ENCODE results near the gene MAP3K6.
"Not testable (repeated sequence)": the region's sequence is repeated elsewhere in the genome, so short reads cannot be mapped to it uniquely, and the experiment has no call there.

Gene MAP3K6, protein sequence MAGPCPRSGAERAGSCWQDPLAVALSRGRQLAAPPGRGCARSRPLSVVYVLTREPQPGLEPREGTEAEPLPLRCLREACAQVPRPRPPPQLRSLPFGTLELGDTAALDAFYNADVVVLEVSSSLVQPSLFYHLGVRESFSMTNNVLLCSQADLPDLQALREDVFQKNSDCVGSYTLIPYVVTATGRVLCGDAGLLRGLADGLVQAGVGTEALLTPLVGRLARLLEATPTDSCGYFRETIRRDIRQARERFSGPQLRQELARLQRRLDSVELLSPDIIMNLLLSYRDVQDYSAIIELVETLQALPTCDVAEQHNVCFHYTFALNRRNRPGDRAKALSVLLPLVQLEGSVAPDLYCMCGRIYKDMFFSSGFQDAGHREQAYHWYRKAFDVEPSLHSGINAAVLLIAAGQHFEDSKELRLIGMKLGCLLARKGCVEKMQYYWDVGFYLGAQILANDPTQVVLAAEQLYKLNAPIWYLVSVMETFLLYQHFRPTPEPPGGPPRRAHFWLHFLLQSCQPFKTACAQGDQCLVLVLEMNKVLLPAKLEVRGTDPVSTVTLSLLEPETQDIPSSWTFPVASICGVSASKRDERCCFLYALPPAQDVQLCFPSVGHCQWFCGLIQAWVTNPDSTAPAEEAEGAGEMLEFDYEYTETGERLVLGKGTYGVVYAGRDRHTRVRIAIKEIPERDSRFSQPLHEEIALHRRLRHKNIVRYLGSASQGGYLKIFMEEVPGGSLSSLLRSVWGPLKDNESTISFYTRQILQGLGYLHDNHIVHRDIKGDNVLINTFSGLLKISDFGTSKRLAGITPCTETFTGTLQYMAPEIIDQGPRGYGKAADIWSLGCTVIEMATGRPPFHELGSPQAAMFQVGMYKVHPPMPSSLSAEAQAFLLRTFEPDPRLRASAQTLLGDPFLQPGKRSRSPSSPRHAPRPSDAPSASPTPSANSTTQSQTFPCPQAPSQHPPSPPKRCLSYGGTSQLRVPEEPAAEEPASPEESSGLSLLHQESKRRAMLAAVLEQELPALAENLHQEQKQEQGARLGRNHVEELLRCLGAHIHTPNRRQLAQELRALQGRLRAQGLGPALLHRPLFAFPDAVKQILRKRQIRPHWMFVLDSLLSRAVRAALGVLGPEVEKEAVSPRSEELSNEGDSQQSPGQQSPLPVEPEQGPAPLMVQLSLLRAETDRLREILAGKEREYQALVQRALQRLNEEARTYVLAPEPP (N-terminal part only)

DNA sequence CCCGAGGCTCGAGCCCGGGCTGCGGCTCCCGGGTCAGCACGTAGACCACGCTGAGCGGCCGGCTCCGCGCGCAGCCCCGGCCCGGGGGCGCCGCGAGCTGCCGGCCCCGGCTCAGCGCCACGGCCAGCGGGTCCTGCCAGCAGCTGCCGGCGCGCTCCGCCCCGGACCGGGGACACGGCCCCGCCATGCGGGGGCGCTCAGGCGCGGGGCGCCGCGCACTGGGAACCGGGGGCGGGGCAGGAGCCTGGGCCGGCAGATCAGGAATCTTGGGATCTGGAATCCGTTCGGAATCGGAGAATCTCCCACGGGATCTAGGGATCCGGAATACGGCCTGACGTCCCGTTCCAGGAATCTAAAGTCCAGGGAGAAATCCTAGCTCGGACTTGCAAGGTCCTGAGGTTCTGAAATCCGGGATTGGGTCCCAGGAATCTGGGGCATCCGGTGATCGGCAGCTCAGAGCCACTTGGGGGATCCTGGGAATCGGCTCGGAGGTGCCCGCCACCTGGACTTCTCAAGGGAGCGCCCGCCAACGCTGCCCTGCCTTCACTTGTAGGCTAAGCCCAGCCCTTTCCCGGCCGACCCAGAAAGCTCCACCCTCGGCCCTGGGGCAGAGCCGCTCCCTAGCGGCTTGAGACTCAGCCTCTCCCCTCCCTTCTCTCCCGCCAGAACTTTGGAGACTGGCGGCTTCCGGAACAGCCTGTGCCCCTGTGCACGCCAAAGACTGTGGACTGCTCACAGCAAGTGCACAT is at the start of gene MAP3K6:
Gene MAP3K6, minus strand, starts transcription at position 551 of the 749 bp plus-strand sequence. Its CDS starts 364 bp downstream, at position 187.
- peak; percentile 45 to 70 (median 63) for DNase-seq

DNA sequence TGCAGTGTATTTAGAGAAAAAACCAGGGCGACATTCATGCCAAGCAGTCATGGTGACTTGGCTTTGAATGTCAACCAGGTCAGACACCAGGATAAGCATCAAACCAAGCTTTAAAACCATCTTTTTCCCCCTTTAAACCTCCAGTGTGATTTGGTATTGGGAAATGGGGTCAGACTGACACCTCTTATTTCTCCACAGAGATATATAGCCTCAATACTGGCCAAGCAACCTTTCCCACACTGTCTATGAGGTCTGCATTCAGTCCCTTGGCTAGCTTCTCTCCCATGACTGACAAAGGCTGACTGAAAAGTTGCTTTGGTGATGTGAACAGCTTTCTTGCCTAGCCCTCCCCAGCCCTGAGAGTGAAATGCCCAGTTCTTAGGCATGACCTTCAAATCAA is 47.3 kb upstream of the MAP3K6 start:
- no peak for DNase-seq

DNA sequence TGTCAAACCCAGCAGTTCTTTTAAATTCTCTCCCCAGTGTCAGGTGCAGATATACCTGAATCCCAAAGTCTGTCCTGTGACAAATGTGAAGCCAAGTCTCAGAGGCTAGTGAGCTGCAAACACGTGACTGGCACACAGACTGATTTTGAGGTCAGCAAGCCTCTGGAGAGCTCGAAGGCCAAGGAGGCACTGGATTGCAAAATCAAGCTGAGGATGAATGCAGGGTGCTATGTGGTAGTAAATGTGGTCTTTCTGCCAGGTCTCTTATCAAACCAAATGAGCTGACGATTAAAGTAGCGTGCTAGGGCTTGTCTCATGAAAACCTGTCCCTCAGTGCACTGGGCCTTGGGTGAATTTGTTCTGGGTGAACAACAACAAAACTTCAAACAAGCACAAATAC is 46.2 kb upstream of the MAP3K6 start:
- no peak for DNase-seq

DNA sequence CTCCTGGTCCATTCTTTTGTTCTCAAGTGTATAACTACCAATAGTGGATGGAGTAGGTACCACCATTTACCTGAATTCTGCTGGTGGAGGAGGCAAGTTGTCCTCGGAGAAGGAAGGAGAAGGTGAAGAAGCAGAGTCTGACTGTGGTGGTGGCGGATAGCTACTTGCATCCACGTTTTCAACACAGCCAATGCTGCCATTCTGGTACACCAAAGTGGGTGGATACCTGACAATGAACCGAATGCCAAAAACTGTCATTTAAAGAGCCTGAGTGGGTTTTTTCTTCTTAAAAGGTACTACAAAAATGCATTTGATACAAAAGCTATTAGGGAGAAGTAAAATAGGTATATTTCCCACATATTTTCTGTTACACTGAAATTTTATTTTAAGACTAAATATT is 45.7 kb upstream of the MAP3K6 start:
- DNase-seq: no peak

DNA sequence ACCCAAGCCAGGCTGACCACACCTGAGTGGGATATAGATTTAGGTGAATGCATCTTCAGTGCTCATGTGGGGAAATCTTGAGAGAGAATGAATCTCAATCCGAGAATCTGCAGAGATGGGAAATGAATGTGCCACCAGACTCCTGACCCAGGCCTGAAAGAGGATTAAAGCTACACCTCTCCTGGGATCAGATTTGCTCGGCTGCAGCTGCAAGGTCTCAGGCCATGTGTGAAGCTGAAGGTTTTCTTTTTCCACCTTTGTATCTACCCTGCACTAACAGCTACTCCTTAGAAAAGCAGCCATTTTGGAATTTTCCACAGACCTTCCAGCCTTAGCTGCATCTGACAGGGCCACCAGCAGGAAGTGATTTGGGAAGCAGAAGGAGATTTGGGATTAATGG is 43.9 kb upstream of the MAP3K6 start:
- no peak for DNase-seq

DNA sequence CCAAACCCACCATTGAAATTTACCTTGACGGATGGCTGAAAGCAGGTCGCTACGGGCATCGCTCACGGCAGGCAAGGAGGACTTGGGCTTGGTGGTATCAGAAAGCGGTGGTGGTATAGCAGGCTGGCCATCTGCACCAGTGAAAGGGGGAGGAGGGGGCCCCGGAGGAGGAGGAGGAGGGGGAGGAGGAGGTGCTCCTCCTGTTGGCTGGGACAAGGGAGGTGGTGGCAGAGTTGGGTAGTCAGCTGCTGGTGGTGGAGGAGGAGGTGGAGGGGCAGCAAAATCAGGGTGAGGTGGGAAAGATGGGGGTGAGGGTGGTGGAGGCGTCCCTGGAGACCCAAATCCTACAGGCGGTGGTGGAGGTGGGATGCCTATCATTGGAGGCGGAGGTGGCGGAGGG is 42.9 kb upstream of the MAP3K6 start:
- DNase-seq: no peak

DNA sequence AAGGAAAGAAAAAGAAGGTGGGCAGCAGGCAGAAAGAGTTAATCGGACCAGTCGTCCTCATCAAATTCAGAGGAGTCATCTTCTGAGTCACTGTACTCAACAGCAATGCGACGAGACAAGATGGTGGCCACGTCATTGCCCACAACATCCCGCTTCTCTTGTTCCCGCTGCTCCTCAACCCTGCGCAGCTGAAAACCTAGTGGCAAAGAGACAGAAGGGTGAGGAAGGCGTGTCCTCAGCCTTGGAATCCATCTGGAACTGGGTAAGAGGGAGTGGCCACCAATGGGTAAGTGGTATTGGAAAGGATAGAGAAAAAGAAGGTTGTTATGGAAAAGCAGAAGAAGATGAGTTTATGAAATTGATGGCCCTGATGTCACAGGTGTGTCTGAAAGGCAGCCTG is 41.4 kb upstream of the MAP3K6 start:
- no peak for DNase-seq

DNA sequence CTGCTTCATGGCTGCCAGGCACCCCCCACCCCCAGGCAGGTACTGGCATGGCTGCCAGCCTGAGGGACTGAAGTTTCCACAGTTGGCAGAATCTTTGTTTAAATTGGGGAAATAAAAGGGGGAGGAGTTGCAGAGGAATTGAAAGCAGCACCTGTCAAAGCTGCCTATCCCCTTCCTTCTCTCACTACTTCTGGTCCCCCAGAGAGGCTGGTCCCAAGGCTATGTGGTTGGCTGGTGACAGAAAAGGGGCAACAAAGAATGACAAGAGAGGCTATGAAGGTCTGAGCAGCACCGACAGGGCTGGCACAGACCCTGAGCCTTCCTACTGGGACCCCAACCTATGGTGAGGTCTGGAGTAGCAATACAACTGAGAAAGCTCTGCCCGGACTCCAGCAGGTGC is 40.0 kb upstream of the MAP3K6 start:
- DNase-seq: not testable (repeated sequence)

DNA sequence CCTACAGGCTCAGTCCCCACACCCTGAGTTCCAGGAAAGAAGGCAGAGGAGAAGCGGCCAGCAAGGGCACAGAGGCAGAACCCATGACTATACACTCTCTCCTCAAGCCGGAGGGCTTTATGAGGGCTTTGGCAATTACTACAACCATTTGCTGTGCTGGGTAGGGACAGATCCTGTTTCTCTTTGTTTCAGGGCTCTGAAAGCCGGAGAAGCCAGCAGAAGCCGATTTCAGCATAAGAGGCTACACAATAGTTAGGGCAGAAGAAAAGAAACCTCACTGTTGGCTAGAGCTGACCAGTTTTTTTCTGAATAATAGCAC is 39.6 kb upstream of the MAP3K6 start:
- no peak for DNase-seq

DNA sequence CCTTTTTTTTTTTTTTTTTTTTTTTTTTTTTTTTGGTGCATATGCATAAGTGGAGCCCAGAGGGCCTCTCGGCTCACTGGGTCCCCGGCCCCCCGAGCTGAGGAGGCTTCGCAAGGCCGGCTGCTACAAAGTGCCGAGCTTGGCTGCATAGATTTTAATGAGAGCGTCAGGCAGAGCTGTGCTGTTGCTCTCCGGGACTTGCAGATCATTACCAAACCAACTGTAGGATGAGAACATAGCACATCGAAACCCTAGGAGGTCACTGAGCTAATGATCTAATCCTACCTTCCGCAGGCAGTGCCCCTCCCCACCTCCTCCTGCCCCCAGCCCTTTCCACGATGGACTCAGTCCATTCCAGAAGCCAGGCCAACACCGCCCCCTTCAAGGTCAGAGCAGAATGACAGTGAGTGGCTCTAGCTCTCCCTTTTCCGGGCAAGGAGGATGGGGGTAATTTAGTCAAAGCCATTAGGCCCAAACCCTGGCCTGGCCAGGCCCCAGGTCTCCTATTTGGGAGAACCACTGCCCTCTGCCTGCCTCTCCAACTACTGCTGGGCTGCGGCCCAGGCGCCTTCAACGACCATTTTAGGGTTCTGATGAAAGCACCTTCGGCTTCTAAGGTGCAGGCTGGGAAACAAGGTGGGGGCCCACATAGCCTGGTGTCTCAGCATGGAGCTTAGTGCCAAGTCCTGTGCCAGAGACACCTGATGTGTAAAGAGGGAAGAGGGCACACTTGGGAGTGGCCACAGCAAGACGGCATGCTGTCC is 39.0 kb upstream of the MAP3K6 start:
- DNase-seq: not testable (repeated sequence)

DNA sequence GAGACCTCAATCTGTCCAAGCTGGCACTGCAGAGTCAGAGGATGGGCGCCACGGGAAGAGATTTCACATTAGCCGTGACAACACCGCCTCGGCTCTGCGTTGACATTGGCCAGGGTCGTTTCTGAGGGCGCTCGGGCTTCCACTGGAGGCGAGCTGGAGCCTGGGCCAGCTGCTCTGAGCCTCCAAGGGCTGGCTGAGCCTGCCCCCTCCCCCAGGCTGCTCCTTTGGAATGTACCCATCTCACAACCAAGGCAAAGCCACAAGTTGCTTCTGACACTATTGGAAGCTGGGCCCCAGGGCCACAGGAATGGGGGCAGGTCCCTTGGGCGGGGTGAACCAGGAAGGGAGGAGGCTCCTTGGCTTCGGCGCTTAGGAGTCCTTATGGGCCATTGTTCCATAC is 38.3 kb upstream of the MAP3K6 start:
- DNase-seq: no peak

DNA sequence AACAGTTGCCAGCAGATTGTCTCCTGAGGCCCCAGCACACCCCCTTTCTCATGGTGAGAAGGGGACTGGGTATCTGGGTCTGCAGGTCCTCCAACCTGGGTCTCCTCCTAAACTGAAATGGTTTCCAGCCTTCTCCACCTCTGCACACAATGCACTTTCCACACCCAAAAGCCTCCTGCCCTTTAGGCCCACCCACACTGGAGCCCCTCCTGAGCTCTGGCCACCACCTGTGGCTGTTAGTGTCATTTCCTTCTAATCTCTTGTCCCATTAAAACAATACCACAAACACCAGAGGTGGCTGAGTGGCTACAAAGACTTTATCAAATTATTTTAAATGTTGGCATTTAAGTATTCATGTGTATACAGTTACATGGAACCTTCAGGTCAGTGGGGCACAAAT is 37.2 kb upstream of the MAP3K6 start:
- DNase-seq: no peak

DNA sequence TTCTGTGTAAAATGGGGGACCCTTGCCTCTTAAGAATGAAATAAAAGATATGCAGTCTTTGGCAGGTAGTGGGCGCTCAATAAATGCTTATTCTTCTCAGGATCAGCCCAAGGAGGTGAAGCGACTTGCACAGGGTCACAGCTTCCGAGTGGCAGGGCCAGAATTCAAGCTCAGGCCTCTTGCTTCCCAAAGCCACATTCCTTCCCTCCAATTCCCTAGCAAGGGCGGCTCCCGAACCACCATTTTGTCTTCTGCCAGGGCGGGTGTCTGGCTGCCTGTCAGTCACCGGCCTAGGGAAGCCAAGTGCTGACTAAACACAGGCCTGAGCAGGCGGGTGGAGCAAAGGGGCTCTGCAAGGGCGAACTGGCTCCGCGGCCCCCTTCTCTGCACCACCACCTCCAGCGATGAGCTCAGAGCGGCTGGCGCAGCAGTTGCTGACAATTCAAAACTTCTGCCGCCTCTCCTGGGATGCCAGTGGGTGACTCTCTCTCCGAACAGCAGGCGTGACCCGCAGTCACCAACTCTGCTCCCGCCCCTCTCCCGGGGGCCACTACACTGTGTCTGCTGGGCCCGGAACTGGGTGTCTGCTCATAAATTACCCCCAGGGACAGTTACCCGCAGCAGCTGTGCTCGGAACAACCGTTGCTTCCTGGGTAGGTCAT is 36.4 kb upstream of the MAP3K6 start:
- no peak for DNase-seq

DNA sequence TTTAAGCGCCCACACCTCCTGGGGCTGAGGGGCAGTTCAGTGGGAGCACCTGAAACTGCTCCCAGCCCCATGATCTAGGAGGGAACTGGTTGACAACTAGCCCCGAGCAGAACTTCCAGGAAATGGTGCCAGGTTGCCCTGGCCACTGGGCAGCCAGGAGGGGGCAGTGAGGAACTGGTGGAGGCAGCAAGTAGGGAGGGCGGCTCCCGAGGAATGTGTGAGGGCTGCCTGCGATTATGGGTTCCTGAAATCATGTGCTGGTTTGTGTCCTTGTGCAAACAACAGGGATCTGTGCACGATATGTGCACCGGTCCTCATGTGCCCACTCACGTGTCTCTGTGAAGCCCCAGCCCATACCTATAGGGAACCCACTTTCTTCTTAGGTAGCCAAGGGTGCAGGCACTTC is 35.6 kb upstream of the MAP3K6 start:
- DNase-seq: no peak

DNA sequence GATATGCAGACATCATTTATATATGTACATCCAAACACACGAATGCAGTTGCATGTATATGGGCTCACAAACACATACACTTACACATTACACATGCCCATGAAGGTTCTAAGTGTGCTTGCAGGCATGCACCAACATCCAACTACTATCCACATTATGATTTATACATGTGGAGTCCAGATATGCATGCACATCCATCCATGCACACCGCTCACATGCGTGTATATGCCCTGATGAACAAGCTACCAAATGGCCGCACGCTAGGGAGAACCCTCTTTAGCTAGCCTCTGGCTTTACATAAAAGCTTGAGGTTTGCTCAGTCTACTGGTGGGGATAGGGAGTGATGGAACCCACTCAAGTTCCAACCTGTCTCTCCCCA is 34.2 kb upstream of the MAP3K6 start:
- DNase-seq: no peak

DNA sequence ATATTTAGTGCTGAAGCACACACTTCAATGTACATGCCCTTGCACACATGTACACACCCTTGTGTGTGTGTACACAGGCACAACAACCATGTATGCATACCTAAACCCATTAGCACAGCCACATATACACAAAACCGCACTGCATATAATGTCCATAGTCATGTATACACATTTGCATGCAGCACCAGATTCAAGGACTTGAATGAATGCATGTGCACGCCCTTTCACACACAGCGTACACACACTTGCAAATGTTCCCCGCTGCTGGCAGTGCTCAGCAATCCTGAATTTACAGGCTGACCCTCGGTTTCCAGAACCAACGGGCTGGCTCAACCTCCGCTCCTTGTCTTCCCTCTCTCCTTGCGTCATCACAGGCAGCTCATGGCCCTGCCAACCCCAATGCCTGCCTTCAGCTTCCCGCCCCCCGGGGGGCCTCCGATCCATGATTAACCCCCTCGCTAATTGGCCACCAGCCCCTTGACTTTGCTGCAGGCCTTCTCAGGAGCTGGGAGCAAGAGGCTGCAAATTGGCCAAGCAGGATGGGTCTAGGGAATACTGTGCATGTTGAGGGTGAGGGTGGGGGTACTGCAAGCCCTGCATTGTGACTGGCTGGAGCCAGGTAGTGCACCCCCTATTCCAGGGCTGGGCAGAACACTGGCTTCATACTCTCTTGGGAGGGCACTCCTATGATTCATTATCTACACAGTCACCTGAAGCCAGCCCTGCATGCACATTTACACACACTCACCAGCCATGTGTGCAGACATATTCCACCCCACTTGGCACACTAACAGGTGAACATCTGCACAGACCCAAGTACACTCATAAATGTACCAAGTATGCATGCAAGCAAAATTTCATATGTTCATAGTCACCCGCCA is 33.6 kb upstream of the MAP3K6 start:
- DNase-seq: no peak

DNA sequence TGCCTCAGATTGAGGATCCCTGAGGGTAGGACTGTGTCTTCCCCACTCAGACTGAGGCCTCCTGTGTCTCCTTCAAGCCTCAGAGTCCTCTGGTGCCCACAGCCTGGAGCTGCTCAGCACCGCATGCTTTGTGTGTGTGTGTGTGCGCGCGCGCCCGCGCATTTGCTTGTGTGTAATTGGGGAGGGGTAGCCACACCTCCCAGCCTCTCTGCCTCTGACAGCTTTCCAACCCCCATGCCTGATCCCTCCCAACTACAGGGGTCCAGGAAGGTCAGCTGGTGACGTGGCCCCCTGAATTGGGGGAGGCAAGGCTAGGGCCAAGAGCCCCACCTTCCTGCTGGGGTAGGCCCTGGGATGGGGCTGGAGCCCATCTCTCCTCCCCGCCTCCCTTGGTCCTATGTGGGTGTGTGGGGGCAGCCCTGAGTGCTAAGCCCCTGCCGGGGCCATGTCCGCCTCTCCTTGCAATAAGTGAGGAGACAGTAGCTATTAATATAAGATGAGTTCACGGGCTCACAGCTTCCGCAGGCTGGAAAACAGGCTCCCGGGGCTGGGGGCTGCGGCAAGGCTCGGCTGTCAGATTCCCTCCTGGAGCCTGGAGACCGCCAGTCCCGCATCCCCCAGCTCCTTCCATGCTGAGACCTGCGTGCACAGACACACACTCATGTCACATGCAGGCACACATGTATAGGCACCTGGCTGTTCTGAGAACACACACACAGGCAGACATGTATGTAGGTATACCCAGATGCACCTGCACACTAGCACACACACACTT is 32.7 kb upstream of the MAP3K6 start:
- DNase-seq: peak in 2 of 3 experiments; percentile 21 to 46

DNA sequence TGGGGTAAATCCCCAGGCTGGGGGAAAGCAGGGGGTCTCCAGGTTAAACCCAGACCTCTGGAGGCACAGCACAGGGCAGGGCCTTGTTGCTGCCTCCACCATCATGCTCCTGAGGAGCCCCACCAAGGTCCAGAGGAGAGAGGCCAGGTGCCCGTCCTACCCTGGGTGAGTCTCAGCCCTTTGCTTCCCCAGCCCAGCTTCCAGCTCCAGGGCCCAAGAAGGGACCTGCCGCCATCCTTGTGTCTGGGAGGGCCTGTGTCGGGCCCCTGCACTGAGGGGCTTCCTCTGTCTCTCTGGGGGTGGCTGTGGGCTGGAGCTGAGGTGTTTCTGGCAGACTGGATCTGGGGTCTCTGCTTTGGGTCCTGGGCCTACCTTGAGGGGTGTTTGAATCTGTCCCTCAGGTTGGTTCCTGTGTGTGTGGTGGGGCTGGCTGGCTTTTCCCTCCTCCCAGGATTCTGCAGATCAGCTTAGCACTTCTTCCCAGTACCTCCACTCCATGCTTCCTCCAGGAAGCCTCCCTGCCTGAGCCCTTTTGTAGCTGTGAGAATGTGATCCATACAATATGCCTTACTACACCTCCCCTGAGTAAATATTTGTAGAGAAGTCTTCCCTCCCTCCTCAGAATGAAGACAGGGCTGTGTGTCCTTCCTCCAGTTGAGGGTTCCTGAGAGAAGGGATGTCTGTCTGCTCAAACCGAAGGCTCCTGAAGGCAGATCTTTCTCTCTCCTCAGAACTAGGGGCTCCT is 31.8 kb upstream of the MAP3K6 start:
- DNase-seq: no peak

DNA sequence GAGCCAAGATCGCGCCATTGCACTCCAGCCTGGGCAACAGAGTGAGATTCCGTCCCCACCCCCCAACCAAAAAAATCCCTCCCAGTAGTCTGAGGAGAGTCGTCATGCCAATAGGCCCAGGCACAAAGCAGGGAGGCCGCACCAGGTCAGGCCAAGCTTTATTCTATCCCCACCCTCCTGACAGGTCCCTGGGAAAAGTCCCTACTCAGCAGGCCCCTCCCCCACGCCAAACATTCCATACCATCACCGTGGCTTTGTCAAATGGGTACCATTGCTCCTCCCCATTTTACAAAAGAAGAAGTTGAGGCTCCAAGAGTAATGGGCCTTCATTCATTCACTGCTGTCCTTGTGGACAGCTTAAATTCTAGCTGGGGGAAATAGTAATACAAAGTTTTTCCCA is 31.0 kb upstream of the MAP3K6 start:
- DNase-seq: no peak

Measured in NCI-H1417 (cell line).